Activated naive CD4-positive, alpha-beta T cell (primary cell): ENCODE data around the gene TGFA.

Experiments used
- DNase-seq, 4 experiments: peaks; one replicate each; lab custom pipeline; 2025; lab: John Stamatoyannopoulos, UW

Gene TGFA

DNA sequence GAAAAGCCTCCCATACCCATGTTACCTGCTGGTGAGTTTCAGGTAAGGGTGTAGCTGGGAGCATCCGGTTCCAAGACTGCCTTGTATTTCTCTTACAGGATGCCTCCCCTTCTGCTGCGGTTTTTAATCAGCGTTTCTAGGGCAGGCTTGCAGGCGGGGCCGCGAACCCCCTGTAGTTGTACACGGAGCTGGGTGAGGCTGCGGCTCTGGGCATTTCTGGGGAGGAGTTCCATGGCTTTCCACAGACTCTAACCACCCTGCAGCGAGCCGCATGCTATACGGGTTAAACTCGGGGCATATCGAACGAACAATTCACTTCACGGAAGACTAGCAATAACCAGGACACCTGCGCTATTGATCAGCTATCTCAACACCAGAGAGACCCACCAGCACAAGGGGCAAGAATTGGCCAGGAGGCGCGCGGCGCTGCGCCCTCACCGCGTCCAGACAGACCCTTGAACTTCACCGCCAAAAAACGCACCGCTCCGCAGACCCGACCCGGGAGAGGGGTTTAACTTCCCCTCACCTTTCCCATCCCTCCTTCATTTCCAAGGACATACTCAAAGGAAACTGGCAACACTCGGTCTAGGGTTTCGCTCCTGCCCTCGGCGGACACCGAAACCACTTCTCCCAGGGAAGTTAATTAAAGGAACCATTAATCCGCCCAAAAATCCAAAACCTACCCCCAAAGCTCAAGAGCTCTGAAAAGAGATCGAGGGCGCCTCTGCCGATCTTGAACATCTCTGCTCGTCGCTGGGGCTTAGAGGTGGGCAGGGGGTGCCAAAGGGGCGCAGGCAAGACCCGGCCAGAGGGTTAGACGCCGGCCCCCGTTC, 909 bp downstream of the TGFA start:
- DNase-seq = peak in 1 of 4 experiments; percentile 4

DNA sequence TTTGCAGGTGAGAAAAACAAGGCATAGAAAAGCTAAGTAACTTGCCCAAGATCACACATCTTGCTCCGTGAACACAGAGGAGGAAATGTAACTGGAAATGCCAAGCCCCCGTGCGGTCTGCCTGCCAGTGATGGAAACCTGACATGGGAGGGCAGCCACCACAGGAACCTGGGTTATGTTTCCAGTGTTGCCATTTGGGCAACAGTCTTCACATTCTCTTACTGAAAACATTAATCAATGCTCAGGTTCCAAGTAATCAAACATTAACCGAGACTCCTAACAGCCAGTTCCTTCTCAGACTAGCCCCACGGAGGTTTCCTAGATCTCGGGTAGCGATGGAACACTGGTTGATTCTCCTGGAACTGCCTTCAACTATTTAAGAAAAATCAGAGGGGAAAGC, 2.5 kb downstream of the TGFA start:
- no peak for DNase-seq

DNA sequence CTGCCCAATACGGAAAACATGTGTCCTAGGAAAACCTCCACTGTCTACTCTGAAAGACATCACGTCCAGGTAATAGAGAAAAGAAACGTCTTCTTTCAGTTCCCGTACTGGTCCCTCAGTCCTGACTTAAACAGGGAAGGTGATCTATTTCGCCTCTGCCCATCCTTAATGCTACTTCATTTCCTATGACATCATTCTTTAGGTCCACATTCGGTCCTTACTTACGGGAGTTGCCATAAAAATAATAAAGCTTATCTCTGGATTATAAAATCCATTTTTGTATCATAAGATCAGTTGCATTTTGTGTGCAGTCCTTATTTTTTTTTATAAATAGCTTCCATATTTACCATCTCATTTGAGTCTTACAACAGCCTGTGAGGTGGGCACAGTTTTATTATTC, 3.7 kb downstream of the TGFA start:
- no peak for DNase-seq

DNA sequence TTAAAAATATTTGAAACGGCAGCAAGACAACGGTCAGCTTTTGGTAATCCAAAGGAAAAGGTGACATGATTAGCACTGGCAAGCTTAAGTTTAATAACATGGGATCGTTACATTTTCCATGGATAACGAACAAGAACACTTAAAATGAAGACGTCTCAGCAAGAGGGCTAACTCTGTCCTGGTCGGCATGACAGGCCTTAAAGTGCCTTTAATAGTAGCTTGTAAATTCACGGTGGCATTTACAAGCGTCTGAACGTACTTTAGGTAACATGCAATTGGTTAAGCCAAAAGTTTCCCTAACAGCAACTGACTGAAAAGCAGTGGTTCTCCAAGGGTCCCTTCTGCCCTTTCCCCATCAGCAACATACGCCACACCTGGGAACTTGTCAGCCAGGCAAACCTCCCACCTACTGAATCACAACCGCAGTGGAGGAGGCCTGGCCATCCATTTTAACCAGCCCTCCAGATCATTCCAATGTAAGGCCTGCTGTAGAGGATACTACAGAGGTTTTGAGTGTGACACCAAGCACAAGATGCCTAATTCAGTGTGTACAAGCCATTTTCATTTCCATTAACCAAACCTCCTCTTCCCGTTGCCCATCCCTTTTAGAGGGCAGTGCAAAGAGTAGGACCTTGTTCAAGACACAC, 4.4 kb downstream of the TGFA start:
- no peak for DNase-seq

DNA sequence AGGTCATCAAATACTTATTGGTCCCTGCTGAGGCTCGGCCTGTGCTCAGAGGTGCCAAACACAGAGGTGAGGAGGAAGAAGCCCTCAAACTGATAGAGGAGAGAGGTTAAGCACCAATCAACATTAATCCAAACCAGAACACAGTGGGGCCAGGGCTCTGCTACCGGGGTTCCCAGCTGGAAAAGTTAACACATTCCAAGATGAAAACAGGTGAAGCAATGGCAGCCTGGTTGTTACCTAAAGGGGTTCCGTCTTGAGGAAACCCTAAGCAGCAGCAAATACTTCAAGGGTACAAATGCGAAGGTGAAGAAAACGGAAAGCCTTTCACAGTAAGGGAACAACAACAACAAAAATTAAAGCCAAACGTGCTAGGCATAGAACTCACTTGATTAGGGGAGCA, 5.4 kb downstream of the TGFA start:
- DNase-seq = no peak

DNA sequence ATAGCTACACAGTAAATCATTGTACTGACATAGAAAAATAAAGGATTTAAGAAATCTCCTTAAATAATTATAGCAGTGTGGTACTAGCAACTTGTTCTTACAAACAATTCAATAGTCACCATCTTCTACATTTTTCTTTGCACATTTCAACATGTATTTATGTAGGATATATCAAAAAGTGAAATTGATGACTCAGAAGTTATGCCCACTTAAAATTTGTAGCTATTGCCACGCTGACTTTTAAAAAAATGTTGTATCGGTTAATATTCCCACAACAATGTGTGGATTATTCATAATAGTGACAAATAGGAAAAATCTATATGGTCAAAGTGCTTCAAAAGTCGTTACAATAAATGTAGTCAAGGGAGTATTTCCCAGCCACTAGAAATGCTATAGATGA, 6.7 kb downstream of the TGFA start:
- DNase-seq = no peak

DNA sequence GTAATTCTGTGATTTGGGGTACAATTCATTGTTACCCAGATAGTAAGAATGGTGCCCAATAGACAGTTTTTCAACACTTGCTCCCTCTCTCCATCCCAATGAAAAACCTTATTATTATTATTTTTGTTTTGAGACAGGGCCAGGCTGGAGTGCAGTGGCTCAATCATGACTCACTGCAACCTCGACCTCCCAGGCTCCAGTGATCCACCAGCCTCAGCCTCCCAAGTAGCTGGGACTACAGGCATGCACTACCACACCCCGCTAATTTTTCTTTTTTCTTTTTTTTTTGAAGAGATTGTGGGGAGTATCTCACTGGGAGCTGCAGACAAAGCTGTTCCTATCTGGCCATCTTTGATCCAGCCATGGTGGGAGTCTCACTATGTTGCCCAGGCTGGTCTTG, 7.2 kb downstream of the TGFA start:
- no peak for DNase-seq

DNA sequence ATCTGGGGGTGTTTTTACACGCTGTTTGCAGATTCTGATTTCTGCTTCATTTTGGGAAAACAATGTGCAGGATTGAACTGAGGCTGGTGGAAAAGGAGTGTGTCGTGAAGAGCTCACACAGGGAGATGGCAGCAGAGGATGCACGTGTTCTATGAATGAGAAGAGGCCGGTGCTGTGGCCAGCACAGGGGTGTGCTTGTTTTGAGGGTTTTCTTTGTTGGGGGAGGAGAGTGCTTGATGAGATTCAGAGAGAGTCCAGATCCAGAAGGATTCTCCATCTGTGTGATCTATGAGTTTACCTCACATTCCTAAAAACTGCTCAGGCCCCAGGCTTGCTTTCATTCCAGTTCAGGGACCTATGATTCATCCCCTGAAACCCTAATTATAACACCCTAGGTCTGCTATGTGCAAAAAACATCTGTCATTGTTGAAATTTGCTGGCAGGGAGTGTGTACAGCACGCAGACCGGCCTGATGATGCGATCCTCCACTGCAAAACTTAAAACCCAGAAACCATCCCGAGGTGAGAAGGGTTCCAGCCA, 12.1 kb downstream of the TGFA start:
- no peak for DNase-seq

DNA sequence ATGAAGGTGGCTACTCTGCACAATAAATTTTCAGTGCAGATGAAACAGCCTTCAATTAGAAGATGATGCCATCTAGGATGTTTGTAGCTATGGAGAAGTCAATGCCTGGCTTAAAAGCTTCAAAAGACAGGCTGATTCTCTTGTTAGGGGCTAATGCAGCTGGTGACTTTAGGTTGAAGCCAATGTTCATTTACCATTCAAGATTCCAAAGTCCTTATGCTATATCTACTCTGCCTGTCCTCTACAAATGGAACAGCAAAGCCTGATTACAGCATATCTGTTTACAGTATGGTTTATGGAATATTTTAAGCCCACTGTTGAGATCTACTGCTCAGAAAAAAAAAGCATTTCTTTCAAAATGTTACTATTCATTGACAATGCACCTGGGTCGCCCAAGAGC, 15.8 kb downstream of the TGFA start:
- no peak for DNase-seq

DNA sequence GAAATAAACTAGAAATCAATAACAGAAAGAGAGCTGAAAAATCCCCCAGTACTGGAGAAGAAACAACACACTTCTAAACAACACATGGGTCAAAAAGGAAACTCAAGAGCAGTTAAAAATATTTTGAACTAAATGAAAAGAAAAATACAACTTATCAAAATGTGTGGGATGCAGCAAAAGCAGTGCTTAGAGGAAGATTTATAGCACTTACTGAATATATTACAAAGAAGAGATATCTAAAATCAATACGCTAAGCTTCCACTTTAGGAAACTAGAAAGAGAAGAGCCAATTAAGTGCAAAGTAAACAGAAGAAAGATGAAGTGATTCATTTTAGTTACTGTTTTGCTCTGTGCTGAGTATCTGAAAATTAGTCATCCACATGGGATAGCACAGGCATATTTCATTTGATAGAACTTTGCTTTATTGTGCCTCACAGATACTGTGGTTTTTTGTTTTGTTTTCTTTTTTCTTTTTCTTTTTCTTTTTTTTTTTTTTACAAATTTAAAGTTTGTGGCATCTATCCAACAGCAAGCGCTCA, 17.0 kb downstream of the TGFA start:
- DNase-seq = no peak

DNA sequence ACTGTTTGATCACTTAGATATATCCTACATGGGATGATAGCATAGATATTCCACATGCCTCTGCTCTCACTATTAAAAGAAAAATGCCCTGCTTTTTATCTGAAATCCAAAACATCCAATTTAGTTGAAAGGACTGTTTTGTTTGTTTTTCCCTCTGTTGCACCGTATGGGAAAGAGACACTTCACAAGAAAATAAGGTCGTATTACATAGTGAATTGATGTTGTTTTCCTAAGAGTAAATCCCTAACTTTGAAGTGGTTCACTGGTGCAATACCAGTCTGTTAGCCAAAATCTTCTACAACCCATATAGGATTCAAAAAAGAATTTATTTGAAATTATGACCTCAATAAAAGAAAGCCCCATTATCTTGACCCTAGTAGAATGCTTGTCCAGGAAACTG, 18.1 kb downstream of the TGFA start:
- DNase-seq = no peak

DNA sequence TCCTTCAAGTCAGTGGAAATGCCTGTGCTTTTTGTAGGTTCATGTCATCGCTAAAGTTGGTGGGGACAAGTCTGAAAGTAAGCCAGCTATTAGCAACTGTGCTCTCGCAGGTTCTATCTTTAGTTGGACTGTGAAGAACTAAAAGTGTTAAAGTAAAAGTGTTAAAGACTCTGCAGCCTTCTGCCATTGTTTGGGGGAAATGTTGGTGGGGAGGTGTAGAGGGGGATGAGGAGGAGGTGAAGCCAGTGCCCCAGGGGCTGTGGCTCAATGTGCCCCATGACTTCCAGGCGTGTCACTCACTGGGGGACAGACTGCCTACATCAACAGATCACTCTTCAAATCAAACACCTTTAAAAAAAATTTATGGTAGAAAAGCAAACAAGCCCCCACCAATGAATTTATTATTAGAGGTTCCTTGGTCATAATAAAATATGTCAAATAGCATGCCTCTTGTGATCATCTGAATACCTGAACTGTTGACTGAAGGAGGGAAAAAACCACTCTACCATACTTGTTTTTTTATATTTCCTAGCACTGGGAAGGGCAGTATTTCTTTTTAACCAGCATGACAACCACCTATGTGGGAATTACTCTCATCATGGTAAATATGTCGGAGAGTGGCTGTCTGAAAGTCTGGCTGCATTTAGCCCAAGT, 19.3 kb downstream of the TGFA start:
- no peak for DNase-seq

DNA sequence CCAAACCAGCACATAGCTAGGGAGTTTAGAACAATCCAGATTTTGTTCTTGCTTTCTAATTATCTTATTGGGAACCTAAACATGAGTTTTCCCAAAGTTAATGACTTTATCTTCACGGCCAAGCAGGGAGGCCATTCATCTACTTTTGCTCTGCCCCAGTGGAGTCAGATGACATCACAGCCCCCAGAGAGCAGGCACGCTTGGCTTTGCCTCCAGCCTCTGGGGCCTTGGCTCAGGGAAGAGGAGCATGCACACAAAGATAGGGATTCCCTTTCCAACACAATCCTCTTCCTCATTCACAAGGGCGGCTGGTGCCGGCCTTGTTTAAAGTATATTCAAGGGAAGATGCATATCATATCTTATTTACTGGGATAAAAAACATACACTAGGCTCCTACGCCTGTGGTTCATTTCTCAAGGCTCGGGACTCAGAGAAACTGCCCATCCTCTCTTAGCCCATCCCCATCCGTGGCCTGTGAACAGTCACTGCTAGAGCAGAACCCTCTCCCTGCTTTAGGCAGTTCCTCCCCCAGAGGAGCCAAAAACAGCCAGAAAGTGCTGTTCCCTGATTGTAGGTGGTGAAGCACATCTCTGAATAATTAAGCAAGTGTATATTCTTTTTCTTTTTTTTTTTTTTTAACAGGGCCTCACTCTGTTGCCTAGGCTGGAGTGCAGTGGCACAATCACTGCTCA, 21.2 kb downstream of the TGFA start:
- no peak for DNase-seq

DNA sequence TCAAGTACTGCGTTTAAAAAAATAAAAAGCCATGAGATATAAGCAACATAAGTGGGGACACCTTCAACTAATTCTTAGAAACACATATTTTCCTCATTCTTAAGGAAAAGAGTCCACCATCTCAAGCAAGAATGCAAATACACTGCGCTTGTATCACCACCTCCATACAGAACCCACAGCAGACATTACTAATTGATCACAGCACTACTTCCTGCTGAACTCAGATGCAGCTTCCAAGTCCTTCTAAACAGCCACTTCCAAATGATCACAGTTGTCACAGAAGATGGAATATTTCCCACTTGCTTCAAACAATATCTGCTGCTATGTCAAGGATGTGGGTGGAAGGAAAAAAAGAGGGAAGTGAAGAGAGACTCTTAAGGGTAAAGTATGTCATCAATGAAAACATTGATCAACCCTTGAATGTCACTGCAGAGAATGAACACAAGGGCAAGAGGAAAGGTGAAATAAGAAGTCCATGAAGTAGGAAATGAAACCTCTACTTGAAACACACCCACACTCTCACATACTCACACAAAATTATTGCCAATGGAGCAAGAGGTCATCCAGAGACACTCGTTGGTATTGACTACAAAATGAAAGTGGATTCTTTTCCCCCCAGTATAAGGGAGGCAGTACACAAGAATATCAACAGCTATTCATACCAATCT, 22.1 kb downstream of the TGFA start:
- DNase-seq = no peak

DNA sequence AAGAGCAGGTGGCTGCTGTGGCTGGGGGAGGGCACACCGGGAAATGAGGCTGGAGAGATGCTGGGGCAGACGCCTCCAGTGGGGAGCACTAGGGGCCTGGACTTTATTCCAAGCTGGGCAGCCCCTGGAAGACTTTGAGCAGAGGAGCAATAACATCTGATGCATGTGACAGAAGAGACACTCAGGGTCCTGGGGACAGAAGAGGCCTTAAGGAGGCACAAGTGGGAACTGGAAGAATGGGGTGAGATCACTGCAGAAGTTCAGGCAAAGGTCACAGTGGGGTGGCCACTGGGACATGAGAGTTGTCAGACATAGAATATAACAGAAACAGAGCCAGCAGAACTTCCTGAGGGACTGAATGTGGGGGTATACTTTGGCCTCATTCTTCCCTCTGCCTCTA, 24.0 kb downstream of the TGFA start:
- DNase-seq = no peak

DNA sequence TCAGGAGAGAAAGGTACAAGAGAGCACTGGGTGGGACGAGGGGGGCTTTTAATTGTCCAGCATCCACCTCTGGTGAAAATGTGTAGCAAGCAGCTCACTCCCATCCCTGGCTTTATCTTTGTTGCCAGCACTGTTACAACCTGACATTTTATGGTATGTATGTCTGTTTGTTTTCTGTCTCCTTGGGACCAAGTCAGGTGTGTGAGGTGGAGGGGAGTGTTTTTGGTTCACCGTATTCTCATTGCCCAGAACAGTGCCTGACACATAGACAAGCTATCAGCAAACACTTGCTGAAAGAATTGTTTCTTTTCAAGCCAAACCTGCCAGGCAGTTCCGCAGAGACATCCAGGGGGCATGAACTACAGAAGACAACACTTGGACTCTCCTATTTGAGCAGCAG, 24.7 kb downstream of the TGFA start:
- no peak for DNase-seq

DNA sequence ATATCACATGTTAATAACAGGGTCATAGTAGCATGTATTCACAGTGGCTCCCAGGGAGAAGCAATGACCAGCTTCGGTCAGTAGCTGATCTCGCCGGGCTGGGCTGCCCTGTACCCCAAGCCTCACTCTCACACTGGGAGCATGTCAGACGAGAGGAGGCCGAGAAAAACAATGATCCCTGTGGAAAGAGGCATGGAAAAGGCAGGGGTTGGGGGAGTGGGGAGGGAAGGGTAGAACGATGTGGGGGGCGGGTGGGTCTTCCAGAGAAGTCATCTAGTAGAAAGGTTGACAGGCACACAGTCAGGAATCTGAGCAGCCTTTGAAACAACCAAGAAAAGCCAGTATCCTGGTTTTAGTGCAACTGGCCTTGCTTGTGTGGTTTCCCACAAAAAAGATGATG, 25.4 kb downstream of the TGFA start:
- no peak for DNase-seq

DNA sequence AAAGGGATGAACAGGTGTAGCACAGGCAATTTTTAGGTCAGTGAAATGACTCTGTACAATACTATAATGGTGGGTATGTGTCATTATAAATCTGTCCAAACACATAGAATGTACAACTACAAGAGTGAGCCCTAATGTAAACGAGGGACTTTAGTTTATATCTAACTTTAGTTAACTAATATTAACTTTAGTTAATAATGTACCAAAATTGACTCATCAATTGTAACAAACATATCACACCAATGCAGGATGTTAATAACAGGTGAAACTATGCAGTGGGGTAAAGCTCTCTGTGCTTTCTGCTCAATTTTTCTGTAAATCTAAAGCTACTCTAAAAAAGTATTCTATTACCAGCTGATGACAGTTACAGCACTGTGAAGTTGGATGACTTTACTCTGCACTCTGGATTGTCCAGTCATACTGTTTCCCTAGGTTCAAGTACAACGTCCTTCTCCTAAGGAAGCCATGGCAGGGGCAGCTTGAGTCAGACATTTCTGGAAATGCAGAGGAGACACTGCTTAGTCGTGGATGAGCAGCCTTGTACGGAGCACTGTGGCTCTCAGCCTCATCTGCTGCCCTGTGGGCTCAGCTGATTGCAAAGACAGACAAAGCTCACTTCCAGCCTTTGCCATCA, 26.1 kb downstream of the TGFA start:
- no peak for DNase-seq

DNA sequence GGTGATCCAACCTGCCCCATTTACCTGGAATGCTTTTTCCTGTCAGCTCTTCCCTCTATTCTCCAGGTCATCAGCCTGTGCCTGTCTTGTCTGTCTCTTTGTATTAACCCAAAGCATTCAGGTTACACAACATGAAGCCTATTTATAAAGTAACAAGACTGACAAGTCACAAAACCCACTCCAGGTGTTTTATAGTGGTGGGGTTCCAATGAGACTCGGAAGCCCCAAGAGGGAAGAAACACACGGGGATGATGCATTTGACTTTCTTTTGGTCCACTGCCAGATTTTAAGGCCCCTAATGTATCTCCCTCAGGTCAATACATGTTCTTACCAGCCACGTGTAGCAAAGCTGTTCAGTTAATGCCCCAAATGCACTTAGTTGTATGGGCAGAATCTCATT, 27.5 kb downstream of the TGFA start:
- DNase-seq = no peak

DNA sequence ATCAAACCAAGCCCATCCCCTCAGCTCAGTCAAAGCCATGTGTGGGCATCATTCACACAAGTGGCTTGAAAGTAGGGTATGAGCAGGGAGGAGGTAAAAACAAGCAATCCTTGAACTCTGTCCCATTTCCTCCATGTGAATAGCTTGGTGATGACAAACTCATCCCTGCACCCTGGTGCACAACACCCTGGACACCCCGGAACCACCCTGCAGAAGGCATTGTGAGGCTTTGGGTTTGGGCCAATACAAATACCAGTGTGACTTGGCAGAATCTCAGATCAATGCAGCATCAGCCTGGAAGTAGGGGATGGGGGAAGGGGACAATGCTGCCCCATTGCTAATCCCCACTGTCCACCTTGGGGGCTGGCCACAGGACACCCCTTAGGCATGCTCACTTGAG, 28.6 kb downstream of the TGFA start:
- no peak for DNase-seq
